ENCODE data around the gene CXCR4. TPM values are rescaled to one million over a fixed set of nuclear protein-coding genes. Genes with fewer than 3 reads are reported as not detected.

Gene CXCR4
- total and polyA plus RNA-seq, 10 of the 15 experiments (the other 5 are each of a cell fraction or from before 2014, with no cell fraction given) = 31.1 to 749 (median 52.7) TPM

DNA sequence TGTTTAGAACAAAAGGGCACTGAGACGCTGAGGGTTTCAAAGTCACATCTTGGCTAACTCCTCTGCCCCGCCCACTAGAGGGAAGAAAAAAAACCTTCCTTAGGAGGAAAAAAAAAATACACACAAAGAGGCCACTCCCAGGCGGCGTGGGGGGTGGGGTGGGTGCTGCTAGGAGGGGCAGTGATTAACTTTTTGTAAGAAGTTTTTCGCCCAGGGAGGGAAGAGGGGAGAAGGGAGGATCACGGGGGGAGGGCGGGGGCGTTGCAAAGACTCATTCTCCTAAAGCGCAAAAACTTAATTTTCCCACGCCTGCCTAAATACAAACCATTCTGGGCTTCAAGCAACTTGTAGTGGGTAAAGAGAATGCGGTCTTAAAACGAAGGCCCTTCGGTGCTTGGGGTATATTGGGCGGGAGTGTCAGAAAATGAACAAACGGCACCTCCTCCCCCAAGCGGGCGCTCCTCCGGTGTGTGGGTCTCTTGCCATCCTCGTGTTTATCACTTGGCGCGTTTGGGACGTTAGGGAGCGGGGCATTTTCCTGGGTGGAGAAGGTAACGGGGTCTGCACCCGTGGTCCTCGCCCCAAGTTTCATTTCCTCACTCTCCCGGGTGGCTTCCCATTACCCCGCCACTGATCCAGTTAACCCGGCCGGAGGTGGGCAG, 1.7 kb downstream of the CXCR4 start (continued):
- TF ChIP-seq, protein P1, sequence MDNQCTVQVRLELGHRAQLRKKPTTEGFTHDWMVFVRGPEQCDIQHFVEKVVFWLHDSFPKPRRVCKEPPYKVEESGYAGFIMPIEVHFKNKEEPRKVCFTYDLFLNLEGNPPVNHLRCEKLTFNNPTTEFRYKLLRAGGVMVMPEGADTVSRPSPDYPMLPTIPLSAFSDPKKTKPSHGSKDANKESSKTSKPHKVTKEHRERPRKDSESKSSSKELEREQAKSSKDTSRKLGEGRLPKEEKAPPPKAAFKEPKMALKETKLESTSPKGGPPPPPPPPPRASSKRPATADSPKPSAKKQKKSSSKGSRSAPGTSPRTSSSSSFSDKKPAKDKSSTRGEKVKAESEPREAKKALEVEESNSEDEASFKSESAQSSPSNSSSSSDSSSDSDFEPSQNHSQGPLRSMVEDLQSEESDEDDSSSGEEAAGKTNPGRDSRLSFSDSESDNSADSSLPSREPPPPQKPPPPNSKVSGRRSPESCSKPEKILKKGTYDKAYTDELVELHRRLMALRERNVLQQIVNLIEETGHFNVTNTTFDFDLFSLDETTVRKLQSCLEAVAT (IDR thresholded peaks at IDR 0.05) = peak; percentile 65
- TF ChIP-seq SMAD5 (IDR thresholded peaks at IDR 0.05; ENCODE audit: low read depth) (peak; percentile 33; the same call in 1 of the 2 replicates), TAF1 (IDR thresholded peaks at IDR 0.05; ENCODE audit: borderline replicate concordance, low read depth, low read length) (no peak), BHLHE40 (IDR thresholded peaks at IDR 0.05; ENCODE audit: borderline replicate concordance in 1 of 2, low read depth in 2 of 2, low read length in 1 of 2) (no peak), CBX3 (IDR thresholded peaks at IDR 0.05; ENCODE audit: borderline replicate concordance, low read depth) (no peak), EP300 (IDR thresholded peaks at IDR 0.05; ENCODE audit: borderline replicate concordance in 1 of 2, control insufficient read depth in 1 of 2, low read depth in 2 of 2, low read length in 2 of 2) (peak in 1 of 2 experiments; percentile 22; a peak in 1 of 4 replicates), RB1 (IDR thresholded peaks at IDR 0.05; ENCODE audit: borderline replicate concordance) (peak; percentile 53; the same call in 1 of the 2 replicates), NFXL1 (IDR thresholded peaks at IDR 0.05; ENCODE audit: borderline replicate concordance) (no peak), FOXK2 (IDR thresholded peaks at IDR 0.05) (no peak), CHD4 (IDR thresholded peaks at IDR 0.05) (no peak), YY1 (IDR thresholded peaks at IDR 0.05; ENCODE audit: low read depth, low read length) (no peak), TCF12 (IDR thresholded peaks at IDR 0.05; ENCODE audit: low read depth, low read length) (no peak), NBN (IDR thresholded peaks at IDR 0.05) (peak; percentile 45; the same call in 1 of the 2 replicates), SPI1 (IDR thresholded peaks at IDR 0.05; ENCODE audit: borderline replicate concordance, insufficient read depth, low read depth, low read length) (peak; percentile 56; the same call in 1 of the 2 replicates), EGR1 (IDR thresholded peaks at IDR 0.05; ENCODE audit: borderline replicate concordance in 1 of 2, low read depth in 2 of 2, low read length in 2 of 2) (peak in 1 of 2 experiments; percentile 43; a peak in 1 of 3 replicates), MTA2 (IDR thresholded peaks at IDR 0.05; ENCODE audit: low read depth) (peak; percentile 32)

Measured in GM12878 (cell line).